ENCODE measurements around the gene LHFPL2. TPM values are rescaled to one million over a fixed set of nuclear protein-coding genes. Genes with fewer than 3 reads are reported as not detected.

LHFPL2 gene
- total and polyA plus RNA-seq, 10 donors: 4.8 to 14.6 (median 9.3) TPM

DNA sequence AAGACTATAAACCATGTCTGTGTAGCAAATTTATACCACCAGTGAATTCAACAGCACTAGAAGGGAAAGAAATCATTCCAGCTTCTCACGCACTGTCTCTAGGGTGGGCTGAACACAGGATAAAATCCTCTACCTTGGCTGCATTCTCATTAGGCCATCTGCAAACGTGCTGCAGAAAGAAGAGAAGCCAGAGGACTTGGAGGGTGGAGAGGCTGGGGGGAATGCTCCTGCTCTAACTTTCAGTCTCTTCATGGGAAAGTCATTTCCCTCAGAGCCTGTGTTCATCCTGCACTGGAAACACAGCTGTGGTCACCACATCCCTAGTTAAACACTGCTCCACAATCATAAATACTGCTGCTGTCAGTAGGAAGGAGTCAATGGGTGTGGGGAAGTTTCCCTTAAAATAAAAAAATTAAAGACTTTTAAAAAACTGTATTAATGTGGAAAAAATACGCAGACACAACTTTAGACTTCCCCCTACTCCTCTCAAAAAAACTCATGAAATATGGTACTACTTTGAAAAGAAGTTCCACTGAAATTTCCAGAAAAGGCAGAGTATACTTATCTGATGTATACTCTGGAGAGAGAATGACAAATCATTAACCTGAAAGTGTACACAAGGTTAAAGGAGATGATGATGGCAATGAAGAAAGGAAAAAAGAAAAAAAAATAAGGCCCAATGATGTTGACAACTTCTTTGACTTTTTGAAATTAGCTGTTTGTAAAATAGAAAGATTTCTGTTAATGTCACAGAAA lies 46.8 kb downstream of the LHFPL2 start:
- no peaks in the 10 kb centered on the region for H3K27me3 ChIP-seq (replicated peaks in 1 of 7)
- WGBS, 5 donors: 84 to 91% (median 89%) methylated on average over 3 of the region's 3 CpGs
- no peak overlapping the region for H3K4me3 ChIP-seq
- intact Hi-C loops (cut with DNase I; ENCODE audit: low total_unique reads): no loop called here
- no peak for DNase-seq
- no peaks in the 10 kb centered on the region for H3K4me1 ChIP-seq
- H3K9me3 ChIP-seq: no peaks in the 10 kb centered on the region
- TF ChIP-seq, protein P1, sequence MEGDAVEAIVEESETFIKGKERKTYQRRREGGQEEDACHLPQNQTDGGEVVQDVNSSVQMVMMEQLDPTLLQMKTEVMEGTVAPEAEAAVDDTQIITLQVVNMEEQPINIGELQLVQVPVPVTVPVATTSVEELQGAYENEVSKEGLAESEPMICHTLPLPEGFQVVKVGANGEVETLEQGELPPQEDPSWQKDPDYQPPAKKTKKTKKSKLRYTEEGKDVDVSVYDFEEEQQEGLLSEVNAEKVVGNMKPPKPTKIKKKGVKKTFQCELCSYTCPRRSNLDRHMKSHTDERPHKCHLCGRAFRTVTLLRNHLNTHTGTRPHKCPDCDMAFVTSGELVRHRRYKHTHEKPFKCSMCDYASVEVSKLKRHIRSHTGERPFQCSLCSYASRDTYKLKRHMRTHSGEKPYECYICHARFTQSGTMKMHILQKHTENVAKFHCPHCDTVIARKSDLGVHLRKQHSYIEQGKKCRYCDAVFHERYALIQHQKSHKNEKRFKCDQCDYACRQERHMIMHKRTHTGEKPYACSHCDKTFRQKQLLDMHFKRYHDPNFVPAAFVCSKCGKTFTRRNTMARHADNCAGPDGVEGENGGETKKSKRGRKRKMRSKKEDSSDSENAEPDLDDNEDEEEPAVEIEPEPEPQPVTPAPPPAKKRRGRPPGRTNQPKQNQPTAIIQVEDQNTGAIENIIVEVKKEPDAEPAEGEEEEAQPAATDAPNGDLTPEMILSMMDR (IDR thresholded peaks at IDR 0.05 in 8 of 11, conservative IDR thresholded peaks at IDR 0.05 in 3 of 11): no peak
- TF ChIP-seq POLR2AphosphoS5 (IDR thresholded peaks at IDR 0.05) (no peak), POLR2A (IDR thresholded peaks at IDR 0.05) (no peak)
- no peak overlapping the region for H3K27ac ChIP-seq
- no peaks in the 10 kb centered on the region for H3K36me3 ChIP-seq

DNA sequence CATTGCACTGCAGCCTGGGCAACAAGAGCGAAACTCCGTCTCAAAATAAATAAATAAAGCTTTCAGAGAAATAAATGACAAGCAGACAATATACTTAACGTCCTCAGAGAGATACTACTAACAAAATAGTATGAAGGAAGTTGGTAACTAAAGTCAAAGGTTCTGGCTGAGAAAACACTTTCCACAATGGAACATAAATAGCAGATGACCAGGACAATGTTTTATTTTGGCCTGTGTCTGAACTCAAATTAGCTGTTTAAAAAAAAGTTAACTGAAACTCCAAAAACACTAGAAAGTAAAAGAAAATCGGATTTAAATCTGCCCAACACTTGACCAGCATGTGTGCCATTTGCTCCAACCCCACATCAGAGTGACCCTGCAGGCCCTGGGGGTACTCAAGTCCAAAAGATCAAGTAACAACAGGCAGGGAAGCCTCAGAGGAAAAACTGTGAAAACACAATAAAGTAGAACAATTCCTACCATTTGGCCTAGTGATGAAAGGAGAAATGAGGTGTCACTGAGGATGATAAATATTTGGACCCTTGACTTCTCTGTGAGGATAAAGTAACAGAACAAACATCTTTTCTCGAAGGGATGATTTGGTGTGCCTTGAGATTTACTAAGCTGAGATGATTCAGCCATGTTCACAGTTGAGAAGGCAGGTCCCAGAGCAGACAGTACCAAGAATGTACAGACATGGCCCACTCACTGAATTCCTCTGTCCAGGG lies 47.7 kb downstream of the LHFPL2 start:
- Histone ChIP-seq H3K27ac (no peak overlapping the region), H3K27me3 (replicated peaks in 1 of 7) (no peaks in the 10 kb centered on the region), H3K4me1 (no peaks in the 10 kb centered on the region), H3K9me3 (no peaks in the 10 kb centered on the region), H3K4me3 (no peak overlapping the region), H3K36me3 (no peaks in the 10 kb centered on the region)
- intact Hi-C loops (cut with DNase I; ENCODE audit: low total_unique reads): no loop called here
- TF ChIP-seq POLR2A (IDR thresholded peaks at IDR 0.05) (no peak), POLR2AphosphoS5 (IDR thresholded peaks at IDR 0.05) (no peak)
- TF ChIP-seq, protein P1 (IDR thresholded peaks at IDR 0.05 in 8 of 11, conservative IDR thresholded peaks at IDR 0.05 in 3 of 11): no peak
- WGBS, 5 donors: 82 to 94% (median 89%) methylated on average over 5 of the region's 5 CpGs
- DNase-seq: no peak

DNA sequence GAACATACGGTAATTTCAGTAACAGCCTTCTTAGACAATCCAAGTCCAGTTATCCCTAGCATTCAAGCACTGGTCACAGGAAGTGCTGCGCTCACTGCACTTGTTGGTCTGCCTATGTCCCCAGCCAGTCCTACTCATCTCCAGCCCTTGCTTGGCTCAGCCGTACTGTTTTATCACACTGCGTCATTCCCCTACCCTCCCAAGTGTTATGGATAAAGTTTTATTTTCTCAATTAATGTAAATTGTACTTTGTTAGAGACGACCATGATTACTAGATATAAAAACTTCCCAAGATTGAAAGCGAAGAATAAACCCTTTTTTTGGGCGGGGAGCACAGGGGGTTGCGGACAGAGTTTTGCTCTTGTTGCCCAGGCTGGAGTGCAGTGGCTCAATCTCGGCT lies 49.6 kb downstream of the LHFPL2 start:
- H3K9me3 ChIP-seq: no peaks in the 10 kb centered on the region
- TF ChIP-seq POLR2AphosphoS5 (IDR thresholded peaks at IDR 0.05) (no peak), POLR2A (IDR thresholded peaks at IDR 0.05) (no peak)
- TF ChIP-seq, protein P1 (IDR thresholded peaks at IDR 0.05 in 8 of 11, conservative IDR thresholded peaks at IDR 0.05 in 3 of 11): no peak
- H3K36me3 ChIP-seq: no peaks in the 10 kb centered on the region
- intact Hi-C loops (cut with DNase I; ENCODE audit: low total_unique reads): no loop called here
- H3K4me3 ChIP-seq: no peak overlapping the region
- no peaks in the 10 kb centered on the region for H3K27me3 ChIP-seq (replicated peaks in 1 of 7)
- 95 to 97% (median 95%) methylated on average over 9 of the region's 9 CpGs for WGBS, 5 donors
- H3K27ac ChIP-seq: no peak overlapping the region
- peaks cover 0 to 14% (median 0%) of the 10 kb centered on the region in 6 donors for H3K4me1 ChIP-seq
- DNase-seq: no peak

DNA sequence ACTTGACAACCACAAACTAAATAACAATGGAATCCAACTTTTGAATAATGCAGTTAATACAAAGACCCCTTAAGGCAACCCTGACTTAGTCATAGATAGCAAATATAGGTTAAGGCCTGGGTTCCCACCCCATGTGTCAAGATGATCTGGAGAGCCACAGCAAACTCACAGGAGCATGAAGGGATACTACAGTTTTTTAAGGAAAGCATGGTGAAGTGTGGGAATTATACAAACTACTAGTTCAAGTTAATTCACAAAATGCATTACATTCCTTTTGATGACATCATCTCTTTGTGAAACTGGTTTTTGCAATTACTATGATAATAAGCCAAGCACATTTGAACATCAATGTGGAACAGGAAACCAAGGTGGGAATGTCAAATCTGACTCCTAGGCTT lies 50.6 kb downstream of the LHFPL2 start:
- Histone ChIP-seq H3K4me3 (no peak overlapping the region), H3K27me3 (replicated peaks in 1 of 7) (no peaks in the 10 kb centered on the region), H3K4me1 (peaks cover 0 to 18% (median under 1%) of the 10 kb centered on the region in 6 donors), H3K36me3 (no peaks in the 10 kb centered on the region), H3K27ac (no peak overlapping the region), H3K9me3 (no peaks in the 10 kb centered on the region)
- no peak for TF ChIP-seq POLR2A (IDR thresholded peaks at IDR 0.05)
- TF ChIP-seq, protein P1 (IDR thresholded peaks at IDR 0.05 in 8 of 11, conservative IDR thresholded peaks at IDR 0.05 in 3 of 11): no peak
- no peak for TF ChIP-seq POLR2AphosphoS5 (IDR thresholded peaks at IDR 0.05)
- no peak for DNase-seq
- intact Hi-C loops (cut with DNase I; ENCODE audit: low total_unique reads): no loop called here

Measured in spleen (tissue), 11 donors.